ENCODE measurements around the gene FBXW9.
"Not testable (repeated sequence)": the region's sequence is repeated elsewhere in the genome, so short reads cannot be mapped to it uniquely, and the experiment has no call there.

Gene FBXW9

GRCh38 chr19:12648088-12648487 is 48.3 kb downstream of the FBXW9 start:
- no peak for DNase-seq

- DNase-seq, result peak; percentile 76
Measured at GRCh38 chr19:12647490-12648071, 48.9 kb downstream of the FBXW9 start.

- DNase-seq, result no peak
Measured at GRCh38 chr19:12647047-12647446, 49.4 kb downstream of the FBXW9 start.

GRCh38 chr19:12646551-12646950 is 49.9 kb downstream of the FBXW9 start:
- DNase-seq, result no peak

- not testable (repeated sequence) for DNase-seq
Measured at GRCh38 chr19:12643716-12644115, 52.7 kb downstream of the FBXW9 start.

- no peak for DNase-seq
Measured at GRCh38 chr19:12642506-12642905, 53.9 kb downstream of the FBXW9 start.

- no peak for DNase-seq
Measured at GRCh38 chr19:12641456-12641855, 55.0 kb downstream of the FBXW9 start.

- peak; percentile 94 for DNase-seq
Measured at GRCh38 chr19:12639901-12640613, 56.4 kb downstream of the FBXW9 start.
